HG03095 (cell line): ENCODE results near the gene ACTL8.

Experiments
- ATAC-seq: cut with Tn5 transposase; IDR thresholded peaks from one replicate; pipeline ENCODE4 v1.9.1; 2021; ENCODE audit warnings: moderate library complexity; ENCODE audit not compliant: unreplicated experiment

ACTL8 gene

DNA sequence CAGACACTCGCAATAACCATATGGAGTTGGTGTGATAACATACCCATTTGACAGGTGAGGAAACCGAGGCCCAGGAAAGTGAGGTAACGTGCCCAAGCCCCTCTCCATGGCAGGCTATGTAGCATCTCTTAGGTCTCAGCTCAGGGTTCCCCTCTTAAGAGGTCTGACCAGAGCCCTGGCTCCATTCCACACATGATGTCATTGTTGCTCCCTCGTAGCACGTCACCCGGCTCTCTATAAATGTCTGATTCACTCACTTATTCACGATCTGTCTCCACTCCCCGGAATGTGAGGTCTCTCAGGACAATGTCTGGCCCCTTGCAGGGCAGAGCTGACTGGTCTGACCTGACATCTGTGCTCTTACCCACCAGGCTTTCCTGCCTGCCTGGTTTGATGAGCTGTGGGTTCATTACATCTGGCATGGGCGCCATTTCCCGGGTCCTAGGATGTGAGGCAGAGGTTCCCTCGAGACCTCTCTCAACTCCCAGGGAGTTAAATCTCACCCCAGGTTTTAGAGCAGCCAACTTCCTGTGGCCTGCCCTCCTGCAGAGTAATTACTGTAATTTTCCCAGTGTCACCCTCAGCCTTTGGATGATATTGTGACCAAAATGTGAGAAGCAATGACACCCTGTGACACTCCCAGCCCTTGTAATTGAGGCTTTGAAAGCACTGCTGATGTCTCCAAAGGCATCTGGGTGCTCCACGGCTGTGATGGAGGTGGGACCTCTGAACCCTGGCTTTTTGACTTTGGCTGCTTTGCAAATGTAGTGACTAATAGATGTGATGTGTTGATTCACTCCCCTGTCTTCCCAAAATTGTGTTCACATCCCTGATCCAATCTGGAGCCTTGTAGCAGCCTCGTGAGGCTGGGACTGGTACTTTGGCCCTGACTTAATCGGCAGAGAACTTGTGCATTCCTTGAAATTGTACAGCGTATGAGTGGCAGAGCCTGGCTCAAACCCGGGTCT lies 10.6 kb downstream of the ACTL8 start:
- ATAC-seq: no peak

DNA sequence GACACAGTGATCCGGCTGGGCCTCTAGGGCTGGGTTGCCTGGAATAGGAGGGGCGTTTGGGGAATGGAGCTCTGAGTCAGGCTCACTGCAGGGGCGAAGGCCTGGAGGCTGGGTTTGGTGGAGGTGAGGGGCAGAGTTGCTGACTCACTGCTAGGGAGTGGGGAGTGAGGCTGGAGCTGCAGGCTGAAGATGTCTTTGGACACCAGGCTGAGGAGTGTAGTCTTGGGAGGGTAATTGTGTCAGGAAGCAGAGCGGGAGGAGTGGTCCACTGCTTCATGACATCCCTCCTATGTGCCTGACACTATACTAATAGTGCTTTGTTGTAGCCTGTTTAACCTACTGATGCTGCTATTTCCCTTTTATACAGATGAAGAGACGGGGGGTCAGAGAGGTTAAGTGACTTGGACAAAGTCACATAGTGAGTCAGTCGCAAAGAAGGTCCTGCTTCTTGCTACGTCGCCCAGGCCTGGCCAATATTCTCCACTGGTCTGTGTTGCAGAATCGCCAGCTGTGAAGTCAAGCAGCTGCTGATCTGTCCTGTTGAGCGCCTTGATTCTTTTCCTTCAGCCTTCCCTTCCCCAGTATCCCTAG lies 13.6 kb downstream of the ACTL8 start:
- ATAC-seq: no peak

DNA sequence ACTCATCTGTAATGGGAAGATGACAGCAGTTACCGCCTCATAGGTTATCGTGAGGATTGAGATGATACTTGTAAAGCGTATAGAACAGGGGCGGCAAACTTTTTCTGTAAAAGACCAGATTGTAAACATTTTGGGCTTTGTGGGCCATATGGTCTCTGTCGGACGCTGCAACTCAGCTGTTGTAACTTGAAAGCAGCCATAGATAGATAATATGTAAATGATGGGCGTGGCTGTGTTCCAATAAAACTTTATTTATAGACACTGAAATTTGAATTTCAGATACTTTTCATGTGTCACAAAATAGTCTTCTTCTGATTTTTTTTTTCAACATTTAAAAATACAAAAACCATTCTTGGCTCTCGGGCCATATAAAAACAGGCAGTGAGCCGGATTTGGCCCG lies 15.8 kb downstream of the ACTL8 start:
- ATAC-seq: no peak

DNA sequence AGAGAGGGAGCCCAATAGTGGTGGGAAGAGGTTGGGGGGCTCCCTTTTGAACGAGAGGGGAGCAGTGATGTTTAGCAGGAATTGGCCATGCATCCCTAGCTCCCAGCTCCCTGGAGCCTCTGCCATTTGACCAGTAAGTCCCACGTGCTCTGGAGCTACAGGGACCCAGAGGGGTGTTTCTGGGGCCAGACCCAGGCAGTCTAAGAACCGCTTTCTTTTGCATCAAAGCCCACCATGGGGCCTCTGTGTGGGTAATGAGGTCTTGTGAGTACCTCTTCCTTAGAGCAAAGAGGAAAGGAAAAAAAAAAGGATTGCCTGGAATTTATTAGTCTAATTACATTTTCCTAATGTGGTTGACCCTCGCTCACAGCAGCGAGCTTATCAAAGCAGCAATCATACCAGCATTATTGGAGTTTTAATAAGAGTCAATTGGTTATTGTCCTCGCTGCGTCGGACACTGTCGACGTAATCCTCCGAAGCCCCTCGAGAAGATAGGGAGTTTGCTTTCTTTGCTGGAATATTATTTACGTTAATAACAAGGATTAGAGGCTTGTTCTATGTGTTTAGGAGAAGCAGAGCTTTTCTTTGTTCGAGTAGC lies 17.6 kb downstream of the ACTL8 start:
- no peak for ATAC-seq

DNA sequence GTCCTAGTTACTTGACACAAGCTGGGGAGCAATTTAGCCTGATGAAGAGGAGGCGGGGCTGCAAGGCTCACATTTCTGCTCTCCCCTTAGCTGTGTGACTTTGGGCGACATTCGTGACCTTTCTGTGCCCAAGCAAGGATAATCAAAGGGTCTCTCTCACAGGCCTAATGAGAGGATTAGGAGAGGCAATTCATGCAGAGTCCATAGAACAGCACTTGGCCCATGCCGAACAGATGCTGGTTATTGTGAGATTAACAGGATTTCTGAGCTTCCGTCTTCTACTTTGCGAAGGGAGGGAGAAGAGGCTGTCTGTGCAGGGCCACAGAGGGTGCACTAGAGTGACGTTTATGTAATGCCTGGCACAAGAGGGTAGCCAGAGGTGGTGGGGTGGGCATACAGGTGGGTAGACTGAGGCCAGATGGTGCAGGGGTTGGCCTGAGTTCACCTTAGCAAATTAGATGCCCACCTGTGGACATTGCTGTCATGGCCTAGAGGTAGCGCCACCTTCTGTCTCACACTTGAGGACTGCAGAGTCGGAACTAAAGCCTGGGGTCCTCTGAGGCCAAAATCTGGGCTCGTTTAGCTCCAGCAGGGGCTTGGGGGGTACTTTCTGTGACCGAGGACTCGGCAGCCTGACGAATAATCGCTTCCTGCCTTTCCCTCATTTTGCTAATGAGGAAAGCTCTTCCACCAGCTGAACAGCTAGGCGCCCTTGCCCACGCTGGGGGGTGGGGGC lies 18.6 kb downstream of the ACTL8 start:
- ATAC-seq: no peak

DNA sequence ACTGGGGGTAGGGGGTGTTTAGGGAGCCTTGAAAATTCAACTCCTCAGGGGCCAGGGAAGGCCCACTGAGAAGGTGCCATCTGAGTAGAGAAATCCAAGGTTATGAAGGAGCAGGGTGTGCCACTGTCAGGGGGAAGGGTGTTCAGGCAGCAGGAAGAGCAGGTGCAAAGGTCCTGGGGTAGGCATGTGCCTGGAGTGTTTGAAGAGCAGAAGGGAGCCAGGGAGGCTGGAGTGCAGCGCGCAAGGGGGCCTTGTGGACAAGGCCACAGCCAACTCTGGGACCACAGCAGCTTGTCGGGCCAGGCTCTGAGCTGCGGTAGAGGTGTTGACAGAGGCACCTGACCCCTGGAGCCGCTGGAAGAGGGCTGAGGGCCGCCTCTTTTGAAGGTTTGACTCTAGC lies 19.3 kb downstream of the ACTL8 start:
- no peak for ATAC-seq

DNA sequence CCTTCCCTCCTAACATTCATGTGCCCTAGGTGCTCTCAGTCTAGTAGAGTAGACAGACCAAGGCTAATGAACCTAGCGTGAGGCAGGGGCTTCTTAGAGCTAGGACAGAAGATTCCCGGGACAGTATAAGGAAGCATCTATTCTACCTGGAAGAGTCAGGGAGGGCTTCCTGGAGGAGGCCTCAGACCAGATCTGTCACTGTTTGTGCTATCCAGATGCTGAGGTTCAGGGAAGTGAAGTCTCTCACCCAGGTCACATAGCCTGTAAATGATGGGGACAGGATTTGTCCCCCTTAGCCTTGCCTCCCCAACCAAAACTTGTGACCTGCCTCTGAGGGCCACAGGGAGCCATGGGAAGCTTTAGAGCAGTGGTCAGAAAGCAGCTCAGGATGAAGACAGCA lies 20.7 kb downstream of the ACTL8 start:
- ATAC-seq: no peak

DNA sequence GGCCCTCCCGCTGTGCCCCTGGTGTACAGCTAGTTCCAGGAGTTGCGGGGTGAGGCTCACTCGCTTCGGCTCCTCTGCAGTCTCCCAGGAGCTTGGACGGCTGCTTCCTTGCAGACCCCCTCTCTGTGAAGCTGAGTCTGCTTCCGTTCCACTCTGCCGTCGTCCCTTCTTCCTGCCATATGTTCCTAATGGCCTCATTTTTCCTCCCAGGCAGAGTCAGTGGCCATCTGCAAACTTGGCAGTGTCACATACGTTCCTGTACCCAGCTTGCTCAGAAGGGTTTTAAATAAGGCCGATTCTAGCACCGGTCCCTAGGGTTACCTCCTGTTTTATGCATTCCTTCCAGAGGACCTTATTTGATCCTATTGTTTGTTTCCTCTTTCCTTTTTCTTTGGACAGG lies 21.3 kb downstream of the ACTL8 start:
- no peak for ATAC-seq

DNA sequence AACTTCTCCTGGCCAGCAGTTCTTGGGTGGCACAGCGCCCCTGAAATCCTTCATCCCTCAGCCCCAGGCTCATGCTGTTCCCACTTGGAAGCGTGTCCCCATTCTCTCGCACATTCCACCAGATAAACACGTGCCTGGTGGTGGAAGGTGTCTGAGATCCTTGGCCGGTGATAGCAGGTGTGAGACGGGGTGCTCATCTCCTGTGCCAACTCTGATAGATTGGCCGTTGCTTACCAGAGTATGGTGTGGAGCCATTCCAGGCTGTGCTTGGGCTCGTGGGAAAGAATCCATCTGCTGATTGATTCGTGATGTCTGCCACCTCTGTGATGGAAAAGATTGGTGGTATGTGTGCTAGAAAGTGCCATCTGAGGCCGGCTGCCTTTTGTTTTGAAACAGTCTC lies 22.2 kb downstream of the ACTL8 start:
- no peak for ATAC-seq

DNA sequence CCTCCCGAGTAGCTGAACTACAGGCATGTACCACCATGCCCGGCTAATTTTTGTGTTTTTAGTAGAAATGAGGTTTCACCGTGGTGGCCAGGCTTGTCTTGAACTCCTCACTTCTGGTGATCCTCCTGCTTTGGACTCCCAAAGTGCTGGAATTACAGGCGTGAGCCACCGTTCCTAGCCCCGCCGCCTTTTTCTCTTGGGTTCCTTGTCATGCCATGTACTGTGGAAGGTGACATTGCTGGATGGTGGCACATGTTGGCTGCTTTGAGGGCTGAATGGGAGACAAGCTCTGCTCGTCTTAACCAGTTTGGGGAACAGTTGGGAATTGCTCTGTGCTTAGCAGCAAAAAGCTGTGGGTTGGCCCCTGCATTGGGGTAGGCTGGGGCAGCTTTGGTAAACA lies 22.7 kb downstream of the ACTL8 start:
- ATAC-seq: no peak

DNA sequence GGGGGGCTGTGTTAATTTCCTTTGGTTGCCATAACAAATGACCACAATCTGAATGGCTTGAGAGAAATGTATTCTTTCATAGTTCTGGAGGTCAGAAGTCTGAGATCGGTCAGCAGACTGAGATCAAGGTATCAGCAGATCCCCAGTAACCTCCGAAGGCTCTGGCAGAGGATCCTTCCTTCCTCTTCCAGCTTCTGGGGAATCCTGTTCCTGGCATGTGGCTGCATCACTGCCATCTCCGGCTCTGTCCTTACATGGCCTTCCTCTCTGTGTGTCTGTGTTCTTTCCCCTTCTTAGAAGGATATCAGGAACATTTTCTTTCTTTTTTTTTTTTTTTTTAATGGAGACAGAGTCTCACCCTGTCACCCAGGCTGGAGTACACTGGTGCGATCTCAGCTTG lies 25.8 kb downstream of the ACTL8 start:
- no peak for ATAC-seq

DNA sequence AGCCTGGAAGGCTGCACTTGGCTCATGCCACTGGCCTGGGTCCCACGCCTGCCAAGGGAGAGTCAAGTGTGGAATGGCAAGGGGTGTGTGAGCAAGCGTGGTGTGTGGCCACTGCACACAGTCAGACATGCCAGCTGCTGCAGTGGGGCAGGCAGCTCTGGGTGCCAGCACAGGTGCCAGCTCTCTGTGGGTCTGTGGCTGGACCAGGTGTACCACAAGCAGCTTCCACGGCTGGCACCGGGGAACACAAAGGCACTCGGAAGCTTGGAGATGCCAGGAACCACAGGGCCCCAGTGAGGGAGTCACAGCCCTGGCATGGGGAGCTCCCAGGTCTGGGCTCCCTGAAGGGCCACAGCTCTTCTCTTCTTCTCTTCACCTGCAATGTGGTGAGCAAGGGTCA lies 34.8 kb downstream of the ACTL8 start:
- no peak for ATAC-seq

DNA sequence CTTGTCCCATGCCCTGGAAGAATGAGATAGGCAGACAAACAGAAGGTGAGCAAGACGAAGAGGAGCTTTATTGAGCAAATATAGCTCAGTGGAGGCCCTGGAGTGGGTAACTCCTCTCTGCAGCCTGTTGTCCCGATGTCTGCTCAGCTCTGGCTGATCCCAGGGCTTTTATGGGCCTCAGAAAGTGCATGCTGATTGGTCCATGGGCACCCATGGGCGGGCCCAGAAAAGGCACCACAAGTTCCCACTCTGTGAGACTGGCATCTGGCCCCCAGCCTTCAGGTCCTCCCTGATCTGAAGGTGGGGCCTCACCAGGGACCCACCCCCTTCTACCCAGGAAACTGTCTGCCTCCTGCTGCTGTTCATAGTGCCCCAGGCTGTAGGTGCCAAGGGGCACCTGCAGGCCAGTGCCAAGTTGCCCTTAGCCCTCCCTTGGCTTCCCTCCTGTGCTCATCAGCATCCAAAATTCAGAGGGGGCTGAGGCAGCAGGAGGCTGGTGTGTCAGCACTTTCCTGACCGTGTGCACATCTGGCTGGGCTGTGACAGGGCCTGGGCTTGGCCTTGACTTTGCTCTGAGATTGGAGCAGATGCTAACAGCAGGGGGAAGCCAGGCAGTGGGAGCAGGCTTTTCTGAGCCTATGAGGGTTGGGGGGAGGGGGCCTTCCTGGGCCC lies 35.4 kb downstream of the ACTL8 start:
- no peak for ATAC-seq

DNA sequence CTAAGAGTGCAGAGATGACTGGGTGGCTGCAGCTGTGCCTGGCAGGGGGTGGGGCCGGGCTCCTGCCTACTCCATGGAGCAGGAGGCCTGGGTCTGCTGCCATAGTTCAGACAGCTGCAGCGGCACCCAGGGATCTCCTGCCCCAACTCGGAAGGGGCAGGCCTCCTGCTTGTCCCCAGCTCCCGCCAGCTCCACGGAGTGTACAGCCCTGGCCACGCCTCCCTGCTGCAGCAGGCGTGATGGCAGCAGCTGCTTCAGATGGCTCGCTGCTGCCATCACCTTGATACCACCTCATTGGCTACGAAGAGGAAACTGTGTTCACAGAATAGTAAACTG lies 35.9 kb downstream of the ACTL8 start:
- no peak for ATAC-seq

DNA sequence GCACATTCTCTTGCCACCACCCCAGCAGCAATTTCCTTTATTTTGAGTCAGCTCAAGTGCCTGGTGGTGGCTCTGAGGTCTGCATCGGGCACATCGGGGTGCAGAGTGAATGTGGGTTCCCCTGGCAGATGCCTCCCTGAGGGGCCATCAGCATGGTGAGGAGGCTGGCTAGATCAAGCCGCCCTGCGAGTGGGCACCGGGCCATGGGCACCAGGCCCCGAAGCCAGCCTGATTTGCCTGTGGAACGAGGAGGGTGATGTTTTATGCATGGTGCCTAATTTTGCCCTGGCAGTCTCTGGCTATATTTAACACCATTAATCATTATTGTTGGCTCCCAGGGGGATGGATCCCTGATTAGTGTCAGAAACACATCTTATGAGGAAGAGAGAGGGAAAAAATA lies 36.3 kb downstream of the ACTL8 start:
- no peak for ATAC-seq

DNA sequence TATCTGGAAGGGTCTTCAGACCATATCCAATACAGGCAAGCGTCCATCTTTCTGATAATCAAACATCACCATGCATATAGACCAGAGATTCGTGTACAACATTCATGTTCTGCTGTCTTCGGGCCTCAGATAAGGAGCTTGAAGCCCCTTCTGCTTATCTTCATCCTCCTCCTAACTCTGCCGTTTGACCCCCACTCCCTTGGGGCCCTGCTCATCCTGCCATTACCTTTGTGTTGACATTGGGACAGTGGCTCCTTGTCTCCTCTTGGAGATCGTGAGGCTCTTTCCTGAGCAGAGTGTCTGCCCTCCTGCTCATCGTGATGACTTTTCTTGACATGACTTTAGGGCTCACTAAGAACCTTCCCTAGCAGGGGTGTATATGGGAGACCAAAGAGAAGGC lies 37.3 kb downstream of the ACTL8 start:
- no peak for ATAC-seq

DNA sequence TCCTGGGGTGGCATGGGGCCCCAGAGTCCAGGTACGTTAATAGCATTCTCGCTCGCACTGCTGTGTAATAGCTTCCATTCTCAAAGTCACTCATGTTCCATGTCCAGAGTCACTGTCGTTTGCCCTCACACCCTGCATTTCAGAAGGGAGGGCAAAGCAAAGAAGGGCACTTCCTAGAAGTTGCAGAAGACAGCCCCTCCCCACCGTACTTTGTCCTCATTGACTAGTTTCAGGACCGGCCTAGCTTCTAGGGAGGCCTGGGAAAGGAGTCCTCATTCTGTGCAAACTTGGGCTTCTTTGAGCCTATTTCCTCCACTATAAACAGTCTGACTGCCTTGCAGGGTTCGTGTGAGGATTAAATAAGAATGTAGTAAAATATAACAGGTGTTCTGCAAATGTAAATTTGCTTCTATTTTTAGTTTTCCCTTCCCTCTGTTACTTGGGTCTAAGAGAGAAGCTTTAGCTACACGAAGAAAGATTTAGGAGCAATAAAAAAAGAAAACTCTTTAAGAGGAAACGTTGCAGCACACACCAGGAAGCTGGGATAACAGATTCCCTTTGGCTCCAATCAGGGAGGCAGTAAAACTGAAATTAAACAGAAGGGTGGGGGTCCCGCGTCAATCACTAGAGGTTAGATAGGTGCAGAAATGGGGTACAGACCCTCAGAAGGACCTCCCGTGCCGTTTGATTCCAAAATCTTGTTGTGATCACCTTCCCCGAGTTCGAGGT lies 40.1 kb downstream of the ACTL8 start:
- ATAC-seq: no peak

DNA sequence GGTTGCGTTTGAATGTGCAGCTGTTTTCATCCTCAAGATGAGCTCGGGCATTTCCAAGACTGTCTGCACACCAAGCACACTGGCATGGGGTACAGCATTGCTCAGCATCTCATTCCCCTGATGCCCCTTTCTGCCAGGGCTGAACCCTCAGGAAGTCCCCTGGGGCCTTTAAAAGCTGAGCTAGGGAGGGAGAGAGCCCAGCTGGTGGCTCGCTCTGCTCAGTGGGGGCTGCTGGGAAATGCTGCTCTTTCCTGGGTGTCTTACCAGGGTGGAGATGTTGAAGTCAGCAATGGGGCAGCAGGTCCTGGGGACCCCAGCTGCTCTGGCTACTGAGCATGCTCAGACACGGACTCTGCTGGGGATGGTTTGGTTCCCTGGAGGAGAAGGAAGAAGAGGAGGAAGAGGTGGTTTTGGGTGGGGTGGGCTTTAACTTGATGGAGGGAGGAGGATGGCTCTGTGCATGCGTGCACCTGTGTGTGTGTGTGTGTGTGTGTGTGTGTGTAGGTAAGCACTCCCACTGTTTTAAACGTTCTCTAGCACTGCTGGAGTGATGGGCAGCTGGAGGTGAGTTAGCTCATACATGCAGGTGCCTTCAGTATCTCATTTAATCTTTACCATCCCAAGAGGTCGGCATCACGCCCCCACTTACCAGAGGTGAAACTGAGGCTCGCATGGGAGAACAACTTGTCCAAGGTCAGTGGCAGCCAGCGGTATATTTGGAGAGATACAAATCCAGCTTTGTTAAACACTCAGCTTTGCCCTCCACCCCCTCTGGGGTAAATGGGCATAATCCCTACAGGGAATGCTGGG lies 40.9 kb downstream of the ACTL8 start:
- no peak for ATAC-seq

DNA sequence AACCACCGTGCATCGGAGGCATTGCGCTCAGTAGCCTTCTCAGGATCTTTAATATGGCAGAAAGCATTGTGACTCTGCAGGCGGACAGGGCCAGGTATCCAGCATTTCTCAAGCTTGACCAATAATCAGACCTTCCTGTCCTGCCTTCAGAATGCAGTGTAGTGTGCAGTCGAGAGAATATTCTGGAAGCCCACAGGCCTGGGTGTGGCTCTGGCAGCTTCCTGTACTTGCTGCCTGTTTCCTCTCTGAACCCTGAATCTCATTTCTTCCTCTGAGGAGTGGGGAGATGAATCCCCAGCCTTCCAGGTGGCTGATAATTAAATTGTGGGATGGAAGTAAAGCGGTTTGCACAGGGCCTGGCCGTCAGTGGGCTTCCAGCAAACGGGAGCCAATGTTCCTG lies 42.3 kb downstream of the ACTL8 start:
- no peak for ATAC-seq

DNA sequence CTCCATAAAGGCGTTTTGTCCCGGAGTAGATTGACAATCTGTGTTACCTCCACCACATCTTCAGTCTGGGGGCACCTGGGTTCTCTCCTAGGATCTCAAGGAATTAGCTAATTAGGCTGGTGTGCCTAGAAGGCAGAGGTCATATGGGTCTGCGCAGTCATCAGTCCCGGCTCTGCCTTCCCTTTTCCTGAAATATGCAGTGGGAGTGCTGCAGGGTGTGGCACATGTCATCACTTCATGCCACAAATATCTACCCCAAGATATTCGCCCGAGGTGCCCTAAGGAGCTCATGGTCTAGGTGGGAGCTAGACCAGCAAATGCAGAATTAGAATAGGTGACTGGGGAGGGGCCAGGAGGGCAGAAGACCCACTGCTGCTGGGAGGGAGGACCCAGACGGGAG lies 42.9 kb downstream of the ACTL8 start:
- no peak for ATAC-seq
